Right lobe of liver (tissue), 6 donors: ENCODE data around the gene G2E3. TPM values are rescaled to one million over a fixed set of nuclear protein-coding genes. Genes with fewer than 3 reads are reported as not detected.
A peak's percentile ranks its signal among the peaks of the same experiment; 100 is the strongest.

ENCODE experiments used
- ATAC-seq, 4 donors: fragments of 200-7000 bp; cut with Tn5 transposase; one replicate each; pipeline ENCODE4 v1.9.1; 2020; ENCODE audit warnings: mild to moderate bottlenecking in 4 of 4, moderate library complexity in 4 of 4
- DNase-seq, 3 donors: peaks; one replicate each; pipeline ENCODE4 v3.0.0-alpha.2; 2020
- H3K27ac ChIP-seq, 3 donors: fragments of 200-600 bp; one replicate each; pipeline ENCODE4 v1.8.0; 2022
- H3K27me3 ChIP-seq, 2 donors: fragments of 200-600 bp; one replicate each; pipeline ENCODE4 v1.8.0; 2022
- H3K36me3 ChIP-seq, 4 donors: fragments of 200-600 bp; sonication (generic) in 1 of 4; one replicate each; pipeline versions ENCODE4 v1.5.1 to v1.8.0; 2017 to 2022; ENCODE audit warnings: control low read depth in 1 of 4
- H3K4me1 ChIP-seq, 4 donors: fragments of 200-600 bp; sonication (generic) in 1 of 4; one replicate each; pipeline versions ENCODE4 v1.5.1 to v1.8.0; 2017 to 2022; ENCODE audit warnings: control low read depth in 1 of 4
- H3K4me3 ChIP-seq, 3 donors: fragments of 200-600 bp; one replicate each; pipeline ENCODE4 v1.8.0; 2022
- H3K9me3 ChIP-seq, 4 donors: fragments of 200-600 bp; sonication (generic) in 1 of 4; one replicate each; pipeline versions ENCODE4 v1.5.1 to v1.8.0; 2017 to 2022; ENCODE audit warnings: control low read depth in 1 of 4
- CTCF ChIP-seq, 4 donors: fragments of 200-600 bp in 3 of 4; fragments of 450-650 bp in 1 of 4; IDR thresholded peaks; one replicate each; pipeline versions ENCODE4 v1.5.1 to v1.8.0; 2016 to 2022; ENCODE audit warnings: antibody characterized with exemption in 4 of 4, mild to moderate bottlenecking in 2 of 4
- POLR2A ChIP-seq: fragments of 450-650 bp; IDR thresholded peaks from one replicate; pipeline ENCODE4 v1.6.1; 2017; ENCODE audit warnings: antibody characterized with exemption, mild to moderate bottlenecking
- WGBS: methylation state at CpG from one replicate; pipeline ENCODE4 v1.1.6; 2018; ENCODE audit warnings: low coverage, low lambda C conversion rate; ENCODE audit not compliant: insufficient coverage; ENCODE audit errors: missing lambda C conversion rate; 5-methylcytosine and 5-hydroxymethylcytosine counted together
- intact Hi-C, 2 donors: fragments of 100-400 bp; cut with DNase I; formaldehyde crosslinking; loops; one replicate each; pipeline versions ENCODE4 v1.11.2 to v1.14.1; 2022
- long read RNA-seq: library from polyadenylated mRNA; unstranded; transcript quantifications from one replicate; pipeline ENCODE4 v2.0.0, GENCODE V29; 2019
- total RNA-seq, 6 experiments: library from RNA; depleted of rRNA in 2 of 6; stranded (reverse); fragments of >200 nt in 2 of 6; fragmentation: NEBNext Ultra II Directional in 3 of 6; extraction: Animal tissue kit (Norgen Biotek cat#: 25700) in 3 of 6; gene quantifications; one replicate each; pipeline versions ENCODE4 v1.1.0 to v1.2.4, GENCODE V29; 2016 to 2023
- donor health status: DM: no; HTN: yes; CAD: no.
- donor health status: DM: no; HTN: no; CAD: no.
- donor health status: DM: no; HTN: no; CAD: no.
- donor health status: DM: no; HTN: yes; CAD: no.
- donor health status: DM: no; HTN: yes; CAD: no.

G2E3 gene, protein sequence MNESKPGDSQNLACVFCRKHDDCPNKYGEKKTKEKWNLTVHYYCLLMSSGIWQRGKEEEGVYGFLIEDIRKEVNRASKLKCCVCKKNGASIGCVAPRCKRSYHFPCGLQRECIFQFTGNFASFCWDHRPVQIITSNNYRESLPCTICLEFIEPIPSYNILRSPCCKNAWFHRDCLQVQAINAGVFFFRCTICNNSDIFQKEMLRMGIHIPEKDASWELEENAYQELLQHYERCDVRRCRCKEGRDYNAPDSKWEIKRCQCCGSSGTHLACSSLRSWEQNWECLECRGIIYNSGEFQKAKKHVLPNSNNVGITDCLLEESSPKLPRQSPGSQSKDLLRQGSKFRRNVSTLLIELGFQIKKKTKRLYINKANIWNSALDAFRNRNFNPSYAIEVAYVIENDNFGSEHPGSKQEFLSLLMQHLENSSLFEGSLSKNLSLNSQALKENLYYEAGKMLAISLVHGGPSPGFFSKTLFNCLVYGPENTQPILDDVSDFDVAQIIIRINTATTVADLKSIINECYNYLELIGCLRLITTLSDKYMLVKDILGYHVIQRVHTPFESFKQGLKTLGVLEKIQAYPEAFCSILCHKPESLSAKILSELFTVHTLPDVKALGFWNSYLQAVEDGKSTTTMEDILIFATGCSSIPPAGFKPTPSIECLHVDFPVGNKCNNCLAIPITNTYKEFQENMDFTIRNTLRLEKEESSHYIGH
- total RNA-seq = 1 to 10 TPM; 3.0 to 6.4 (median 4.7) TPM
- long read RNA-seq, partial matches to known transcripts = 1 of 1 reads
- long read RNA-seq, other reads (novel, unspliced or antisense) = 0 of 1 reads

DNA sequence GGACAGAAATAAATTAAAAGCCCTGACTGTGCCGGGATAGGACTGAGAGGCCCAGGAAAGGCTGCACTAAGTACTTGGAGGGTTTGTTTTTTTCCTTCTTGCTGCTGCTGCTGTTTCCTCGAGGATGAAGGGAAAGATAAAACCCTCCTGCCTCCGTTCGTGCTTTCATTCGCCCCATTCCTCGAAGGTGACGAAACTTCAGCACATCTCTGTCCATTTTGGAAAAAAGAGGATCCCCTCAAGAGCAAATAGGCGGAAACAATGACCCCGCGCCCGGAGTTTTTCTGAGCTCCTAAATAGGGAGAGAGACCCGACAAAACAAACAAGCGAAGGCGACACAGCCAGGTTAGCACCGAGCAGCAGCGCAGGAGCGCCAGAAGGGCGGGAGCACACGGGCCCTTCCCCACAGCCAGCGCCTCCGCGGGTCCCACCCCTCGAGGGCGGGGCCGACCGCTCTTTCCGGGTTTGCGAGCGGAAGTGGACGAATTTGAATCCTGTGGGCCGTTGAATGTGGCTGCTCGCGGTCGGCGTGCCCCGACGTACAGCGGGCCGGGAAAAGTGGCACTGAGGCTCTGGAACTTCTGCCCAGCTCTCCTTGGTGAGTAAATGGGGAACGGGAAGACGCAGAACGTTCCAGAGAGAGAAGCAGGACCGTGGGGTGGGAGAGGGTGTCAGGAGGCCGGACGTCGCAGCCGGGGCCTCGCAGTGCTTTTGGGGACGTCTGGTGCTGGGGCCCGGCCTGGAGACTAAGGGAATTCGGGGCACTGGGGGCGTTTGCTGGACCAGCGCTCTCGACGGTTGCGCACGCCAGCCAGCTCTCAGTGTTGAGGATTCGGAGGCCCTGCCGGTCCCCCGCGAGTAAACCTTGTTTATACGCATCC lies at the start of gene G2E3:
TSS of gene G2E3 (plus strand) at position 484 of the 881 bp plus-strand sequence. CDS start 21,922 bp downstream, outside the sequence.
- intact Hi-C loops = no loop called here
- H3K4me1 ChIP-seq = no peaks in the 10 kb centered on the region
- TF ChIP-seq POLR2A (peak; percentile 60), CTCF (IDR thresholded peaks at IDR 0.05) (no peak)
- under 1% methylated on average over 48 of the region's 62 CpGs for WGBS
- no peaks in the 10 kb centered on the region for H3K27me3 ChIP-seq
- DNase-seq (peak; percentile 90 to 91 (median 90)), ATAC-seq (peak; percentile 100)
- peak within 1 kb of the TSS; percentile 4 to 50 (median 47) for H3K27ac ChIP-seq
- no peaks in the 10 kb centered on the region for H3K36me3 ChIP-seq
- H3K4me3 ChIP-seq = peak within 1 kb of the TSS; percentile 64 to 89 (median 85)
- no peaks in the 10 kb centered on the region for H3K9me3 ChIP-seq

GRCh38 chr14:30517737-30518136 lies 41.2 kb upstream of the G2E3 start:
- TF ChIP-seq POLR2A (no peak), CTCF (IDR thresholded peaks at IDR 0.05) (no peak)

GRCh38 chr14:30518867-30519560 lies 39.9 kb upstream of the G2E3 start:
- H3K27me3 ChIP-seq = no peaks in the 10 kb centered on the region
- no peak for ATAC-seq
- no peaks in the 10 kb centered on the region for H3K4me1 ChIP-seq
- no peaks in the 10 kb centered on the region for H3K9me3 ChIP-seq
- WGBS = 68% methylated on average over 4 of the region's 4 CpGs
- no peak overlapping the region for H3K4me3 ChIP-seq
- H3K36me3 ChIP-seq = no peaks in the 10 kb centered on the region
- TF ChIP-seq CTCF (IDR thresholded peaks at IDR 0.05) (no peak), POLR2A (no peak)
- no peak overlapping the region for H3K27ac ChIP-seq
- DNase-seq = no peak
- intact Hi-C loops = no loop called here

More at GRCh38 chr14:30517737-30518136, 41.2 kb upstream of the G2E3 start:
- intact Hi-C loops = no loop called here
- Histone ChIP-seq H3K4me1 (no peaks in the 10 kb centered on the region), H3K27me3 (no peaks in the 10 kb centered on the region), H3K27ac (no peak overlapping the region), H3K4me3 (no peak overlapping the region), H3K9me3 (no peaks in the 10 kb centered on the region), H3K36me3 (no peaks in the 10 kb centered on the region)
- 95% methylated on average over 2 of the region's 2 CpGs for WGBS
- no peak for ATAC-seq
- no peak for DNase-seq

GRCh38 chr14:30519961-30520360 lies 39.0 kb upstream of the G2E3 start:
- Histone ChIP-seq H3K4me1 (no peaks in the 10 kb centered on the region), H3K36me3 (no peaks in the 10 kb centered on the region)

More at GRCh38 chr14:30519961-30520360, 39.0 kb upstream of the G2E3 start:
- intact Hi-C loops = no loop called here
- ATAC-seq = no peak
- DNase-seq = no peak
- 59% methylated on average over 1 of the region's 1 CpG for WGBS
- no peaks in the 10 kb centered on the region for H3K27me3 ChIP-seq
- H3K4me3 ChIP-seq = no peak overlapping the region
- no peak for TF ChIP-seq CTCF (IDR thresholded peaks at IDR 0.05)
- TF ChIP-seq POLR2A = no peak
- no peaks in the 10 kb centered on the region for H3K9me3 ChIP-seq
- no peak overlapping the region for H3K27ac ChIP-seq
